ENCODE results near the gene SLC6A3. TPM values are rescaled to one million over a fixed set of nuclear protein-coding genes. Genes with fewer than 3 reads are reported as not detected.

The SLC6A3 gene
- total RNA-seq, 1 donor from 2014 or later = 0.10 TPM

DNA sequence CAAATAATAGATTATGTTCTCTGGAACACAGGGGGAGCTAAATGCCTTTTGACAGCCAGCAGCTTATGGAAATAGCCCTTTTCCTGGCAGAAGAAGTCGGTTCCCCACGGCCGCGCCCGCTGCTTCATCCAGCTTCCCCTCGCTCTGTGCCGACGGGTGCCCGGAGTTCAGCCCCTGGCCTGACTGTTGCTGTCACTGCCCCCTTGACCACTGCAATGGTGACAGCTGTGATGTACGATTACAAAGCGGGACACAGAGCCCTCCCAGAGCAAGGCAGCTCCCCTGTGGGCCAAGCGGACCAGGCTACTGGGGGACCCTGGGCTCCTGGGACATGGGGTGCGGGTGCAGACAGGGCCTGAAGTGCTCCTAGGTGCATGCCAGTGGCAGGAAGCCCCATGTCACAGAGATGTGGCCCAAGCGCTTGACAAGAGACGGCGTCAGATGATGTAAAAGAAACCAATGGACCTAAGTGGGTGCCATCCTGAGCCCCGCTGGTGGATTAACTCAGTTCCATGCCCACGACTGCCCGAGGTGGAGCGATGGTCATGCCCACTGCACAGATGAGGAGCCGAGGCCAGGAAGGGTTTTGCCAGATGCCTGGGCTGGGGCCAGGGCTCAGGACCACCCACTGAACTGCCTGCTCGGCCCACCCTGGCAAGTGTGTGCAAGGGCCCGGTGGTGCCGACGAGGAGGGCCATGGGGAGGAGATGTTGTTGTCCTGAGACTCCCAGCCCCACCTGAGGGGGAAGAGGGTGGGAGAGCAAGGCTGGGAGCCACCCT lies 87.1 kb downstream of the SLC6A3 start:
- TF ChIP-seq, protein P1, sequence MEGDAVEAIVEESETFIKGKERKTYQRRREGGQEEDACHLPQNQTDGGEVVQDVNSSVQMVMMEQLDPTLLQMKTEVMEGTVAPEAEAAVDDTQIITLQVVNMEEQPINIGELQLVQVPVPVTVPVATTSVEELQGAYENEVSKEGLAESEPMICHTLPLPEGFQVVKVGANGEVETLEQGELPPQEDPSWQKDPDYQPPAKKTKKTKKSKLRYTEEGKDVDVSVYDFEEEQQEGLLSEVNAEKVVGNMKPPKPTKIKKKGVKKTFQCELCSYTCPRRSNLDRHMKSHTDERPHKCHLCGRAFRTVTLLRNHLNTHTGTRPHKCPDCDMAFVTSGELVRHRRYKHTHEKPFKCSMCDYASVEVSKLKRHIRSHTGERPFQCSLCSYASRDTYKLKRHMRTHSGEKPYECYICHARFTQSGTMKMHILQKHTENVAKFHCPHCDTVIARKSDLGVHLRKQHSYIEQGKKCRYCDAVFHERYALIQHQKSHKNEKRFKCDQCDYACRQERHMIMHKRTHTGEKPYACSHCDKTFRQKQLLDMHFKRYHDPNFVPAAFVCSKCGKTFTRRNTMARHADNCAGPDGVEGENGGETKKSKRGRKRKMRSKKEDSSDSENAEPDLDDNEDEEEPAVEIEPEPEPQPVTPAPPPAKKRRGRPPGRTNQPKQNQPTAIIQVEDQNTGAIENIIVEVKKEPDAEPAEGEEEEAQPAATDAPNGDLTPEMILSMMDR (IDR thresholded peaks at IDR 0.05; ENCODE audit: unreplicated experiment) = no peak
- H3K9me3 Mint-ChIP-seq (ENCODE audit: unreplicated experiment) = no peaks in the 10 kb centered on the region
- H3K27ac Mint-ChIP-seq (ENCODE audit: unreplicated experiment) = no peak overlapping the region
- no peak overlapping the region for H3K4me3 Mint-ChIP-seq (ENCODE audit: unreplicated experiment)
- no peaks in the 10 kb centered on the region for H3K36me3 Mint-ChIP-seq (ENCODE audit: low read depth, unreplicated experiment)
- H3K27me3 Mint-ChIP-seq (ENCODE audit: unreplicated experiment) = peaks cover 2% of the 10 kb centered on the region
- H3K4me1 Mint-ChIP-seq (ENCODE audit: unreplicated experiment) = no peaks in the 10 kb centered on the region
- DNase-seq (ENCODE audit: low spot score) = no peak

DNA sequence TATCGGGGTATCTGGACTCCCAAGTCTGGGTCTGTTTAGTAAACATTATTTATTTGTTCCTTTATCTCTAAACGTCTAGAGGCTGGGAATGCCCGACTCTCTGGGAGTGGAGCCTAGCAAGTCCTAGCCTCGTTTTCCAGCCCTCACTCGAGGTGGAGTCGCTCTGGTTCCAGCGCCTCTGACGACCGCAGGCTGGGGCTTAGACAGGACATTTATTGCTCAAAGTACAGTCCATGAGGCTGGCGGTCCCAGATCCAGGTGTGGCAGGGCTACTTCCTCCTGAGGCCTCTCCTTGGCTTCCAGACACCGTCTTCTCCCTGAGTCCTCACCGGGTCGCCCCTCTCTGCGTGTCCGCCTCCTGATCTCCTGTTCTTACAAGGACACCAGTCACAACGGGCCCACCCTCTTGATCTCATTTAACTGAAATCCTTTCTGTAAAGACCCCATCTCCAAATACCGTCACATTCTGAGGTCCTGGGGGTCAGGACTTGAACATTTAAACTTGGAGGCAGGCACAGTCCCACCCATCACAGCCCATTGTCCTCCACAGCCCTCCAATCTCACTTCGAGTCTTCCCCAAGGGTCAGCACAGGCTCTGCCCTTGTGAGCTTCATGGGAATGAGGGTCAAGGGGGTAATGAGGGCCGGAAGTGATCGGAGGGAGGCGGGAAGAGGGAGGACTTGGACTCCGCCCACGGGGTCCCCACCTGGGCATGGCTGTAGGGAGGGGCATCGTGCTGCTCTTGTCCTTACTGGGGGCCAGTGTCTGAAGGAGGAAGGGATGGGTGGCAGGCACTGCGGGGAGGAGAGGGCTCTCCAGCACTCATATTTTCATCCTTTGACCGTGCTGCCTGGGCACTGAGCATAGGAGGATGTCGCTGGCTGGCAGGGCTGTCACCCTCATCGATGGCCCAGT lies 88.1 kb downstream of the SLC6A3 start:
- Mint-ChIP-seq H3K4me1 (ENCODE audit: unreplicated experiment) (no peaks in the 10 kb centered on the region), H3K4me3 (ENCODE audit: unreplicated experiment) (no peak overlapping the region), H3K36me3 (ENCODE audit: low read depth, unreplicated experiment) (no peaks in the 10 kb centered on the region), H3K9me3 (ENCODE audit: unreplicated experiment) (no peaks in the 10 kb centered on the region), H3K27me3 (ENCODE audit: unreplicated experiment) (peaks cover 2% of the 10 kb centered on the region), H3K27ac (ENCODE audit: unreplicated experiment) (no peak overlapping the region)
- no peak for DNase-seq (ENCODE audit: low spot score)
- TF ChIP-seq, protein P1 (IDR thresholded peaks at IDR 0.05; ENCODE audit: unreplicated experiment) = no peak

DNA sequence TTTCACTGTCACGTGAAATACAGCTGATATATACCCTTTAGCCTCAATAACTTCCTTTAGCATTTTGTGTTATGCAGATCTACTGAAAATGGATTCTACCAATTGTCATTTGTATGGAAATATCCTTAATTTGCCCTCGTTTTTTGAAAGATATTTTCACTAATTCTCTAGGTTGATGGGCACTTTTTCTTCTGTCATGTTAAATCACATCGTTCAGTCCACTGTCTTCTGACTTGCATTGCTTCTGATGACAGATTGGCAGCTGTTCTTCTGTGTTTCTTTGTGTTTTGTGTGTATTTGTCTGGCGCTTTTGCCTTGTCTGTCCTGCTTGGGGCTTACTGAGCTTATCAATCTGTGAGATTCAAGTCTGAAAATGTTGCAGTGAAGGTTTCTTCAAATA lies 90.7 kb downstream of the SLC6A3 start:
- Mint-ChIP-seq H3K36me3 (ENCODE audit: low read depth, unreplicated experiment) (no peaks in the 10 kb centered on the region), H3K4me3 (ENCODE audit: unreplicated experiment) (no peak overlapping the region), H3K9me3 (ENCODE audit: unreplicated experiment) (no peaks in the 10 kb centered on the region), H3K4me1 (ENCODE audit: unreplicated experiment) (no peaks in the 10 kb centered on the region), H3K27me3 (ENCODE audit: unreplicated experiment) (peaks cover 2% of the 10 kb centered on the region), H3K27ac (ENCODE audit: unreplicated experiment) (no peak overlapping the region)
- no peak for DNase-seq (ENCODE audit: low spot score)
- TF ChIP-seq, protein P1 (IDR thresholded peaks at IDR 0.05; ENCODE audit: unreplicated experiment) = no peak

DNA sequence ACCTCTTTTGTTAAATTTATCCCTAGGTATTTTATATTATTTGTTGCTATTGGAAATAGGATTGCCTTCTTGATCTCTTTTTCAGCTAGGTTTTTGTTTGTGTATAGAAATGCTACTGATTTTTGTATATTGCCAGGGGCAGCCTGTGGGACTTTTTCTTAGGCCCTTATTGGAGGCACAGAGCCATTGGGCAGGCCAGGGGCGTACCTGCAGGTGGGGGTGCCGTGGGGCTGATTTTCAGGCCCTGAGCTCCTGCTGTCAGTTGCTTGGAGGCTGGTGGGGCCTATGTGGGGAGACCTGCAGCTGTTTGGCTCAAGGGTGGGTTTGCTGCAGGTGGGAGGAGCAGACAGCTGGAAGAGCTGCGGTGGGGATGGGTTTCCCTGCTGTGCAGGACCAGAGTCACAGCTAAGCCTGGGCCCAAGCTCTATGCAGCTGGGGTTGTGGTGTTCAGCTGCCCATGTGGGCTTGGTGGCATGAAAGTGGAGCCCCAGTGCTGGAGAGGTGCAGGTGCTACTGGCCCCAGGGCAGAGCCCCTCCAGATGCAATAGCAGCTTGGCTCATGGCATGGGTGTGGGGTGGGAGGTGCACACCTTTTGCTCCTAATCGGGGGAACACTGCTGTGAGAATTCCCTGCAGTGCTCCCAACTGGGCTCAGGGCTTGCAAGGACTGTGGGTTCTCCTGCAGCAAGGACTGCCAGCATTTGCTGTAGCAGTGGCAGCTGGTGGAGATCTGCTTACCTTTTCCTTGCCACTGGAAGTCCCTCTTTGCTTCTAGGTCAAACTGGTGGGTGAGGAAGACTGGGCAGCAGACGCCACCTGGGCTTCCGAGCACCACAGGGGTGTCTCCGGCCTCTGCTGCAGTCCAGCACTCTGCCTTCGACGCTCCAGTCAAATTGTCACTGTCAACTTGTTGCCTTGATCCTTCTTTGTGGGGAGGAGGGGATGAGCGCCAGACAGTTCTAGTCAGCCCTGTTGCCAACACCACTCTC lies 92.7 kb downstream of the SLC6A3 start:
- Mint-ChIP-seq H3K36me3 (ENCODE audit: low read depth, unreplicated experiment) (no peaks in the 10 kb centered on the region), H3K9me3 (ENCODE audit: unreplicated experiment) (no peaks in the 10 kb centered on the region), H3K4me3 (ENCODE audit: unreplicated experiment) (no peak overlapping the region), H3K4me1 (ENCODE audit: unreplicated experiment) (peaks cover 3% of the 10 kb centered on the region), H3K27ac (ENCODE audit: unreplicated experiment) (no peak overlapping the region), H3K27me3 (ENCODE audit: unreplicated experiment) (peaks cover 2% of the 10 kb centered on the region)
- TF ChIP-seq, protein P1 (IDR thresholded peaks at IDR 0.05; ENCODE audit: unreplicated experiment) = no peak
- no peak for DNase-seq (ENCODE audit: low spot score)

All from endothelial cell (in vitro differentiated cells).